Hepatocyte (in vitro differentiated cells): ENCODE measurements around the gene ABCD3. TPM values are rescaled to one million over a fixed set of nuclear protein-coding genes. Genes with fewer than 3 reads are reported as not detected.

Source experiments
- DNase-seq: peaks from one replicate; pipeline ENCODE4 v3.0.0-alpha.2; 2016; ENCODE audit warnings: low spot score
- H2AFZ ChIP-seq: fragments of 200-600 bp; sonication (generic); 2 replicates; pipeline ENCODE4 v1.6.0; 2016; ENCODE audit warnings: antibody characterized with exemption, mild to moderate bottlenecking
- H3K27ac ChIP-seq: fragments of 200-600 bp; sonication (generic); 2 replicates; pipeline ENCODE4 v1.5.1; 2016; ENCODE audit warnings: mild to moderate bottlenecking
- H3K27me3 ChIP-seq: fragments of 200-600 bp; sonication (generic); 2 replicates; pipeline ENCODE4 v1.6.1; 2016
- H3K36me3 ChIP-seq: fragments of 200-600 bp; sonication (generic); replicated peaks from 2 replicates; pipeline ENCODE4 v1.5.1; 2016; ENCODE audit warnings: low read depth; ENCODE audit not compliant: insufficient read depth
- H3K4me1 ChIP-seq: fragments of 200-600 bp; sonication (generic); 2 replicates; pipeline ENCODE4 v1.5.1; 2016; ENCODE audit warnings: mild to moderate bottlenecking, moderate library complexity; ENCODE audit not compliant: insufficient read depth
- H3K4me2 ChIP-seq: fragments of 200-600 bp; sonication (generic); 2 replicates; pipeline ENCODE4 v1.6.0; 2016
- H3K4me3 ChIP-seq: fragments of 200-600 bp; sonication (generic); 2 replicates; pipeline ENCODE4 v1.5.1; 2016; ENCODE audit warnings: mild to moderate bottlenecking
- H3K79me2 ChIP-seq: fragments of 200-600 bp; sonication (generic); 2 replicates; pipeline ENCODE4 v1.6.0; 2017; ENCODE audit warnings: mild to moderate bottlenecking
- H3K9me2 ChIP-seq: fragments of 200-600 bp; sonication (generic); replicated peaks from 2 replicates; pipeline ENCODE4 v1.6.0; 2017; ENCODE audit warnings: mild to moderate bottlenecking; ENCODE audit not compliant: insufficient read depth
- H3K9me3 ChIP-seq: fragments of 200-600 bp; sonication (generic); 2 replicates; pipeline ENCODE4 v1.5.1; 2016; ENCODE audit warnings: low read depth, mild to moderate bottlenecking
- H4K20me1 ChIP-seq: fragments of 200-600 bp; sonication (generic); 2 replicates; pipeline ENCODE4 v1.6.0; 2016; ENCODE audit warnings: mild to moderate bottlenecking; ENCODE audit not compliant: insufficient read depth, poor library complexity, severe bottlenecking
- CTCF ChIP-seq: fragments of 200-600 bp; sonication (generic); IDR thresholded peaks from 2 replicates; pipeline ENCODE4 v1.5.1; 2016; ENCODE audit warnings: antibody characterized with exemption, mild to moderate bottlenecking; ENCODE audit not compliant: poor library complexity
- EZH2 ChIP-seq: fragments of 200-600 bp; sonication (generic); IDR thresholded peaks from 2 replicates; pipeline ENCODE4 v1.6.1; 2016; ENCODE audit warnings: antibody characterized with exemption, mild to moderate bottlenecking, borderline replicate concordance
- EZH2phosphoT487 ChIP-seq: fragments of 200-600 bp; sonication (generic); IDR thresholded peaks from one replicate; pipeline ENCODE4 v1.6.1; 2018; ENCODE audit warnings: antibody characterized with exemption, mild to moderate bottlenecking, low read depth, moderate library complexity; ENCODE audit not compliant: unreplicated experiment, severe bottlenecking
- WGBS: methylation state at CpG from one replicate; pipeline ENCODE4 v1.1.6; 2016; ENCODE audit warnings: low lambda C conversion rate; ENCODE audit errors: missing lambda C conversion rate; 5-methylcytosine and 5-hydroxymethylcytosine counted together
- polyA plus RNA-seq: library from polyadenylated mRNA; unstranded; fragments of >200 nt; fragmentation: Nextera tagmentation; extraction: Ambion mirVana; gene quantifications from 2 replicates; pipeline ENCODE4 v1.2.1, GENCODE V29; 2016
- total RNA-seq: library from RNA; depleted of rRNA; stranded (reverse); fragments of >200 nt; gene quantifications from 2 replicates; pipeline ENCODE4 v1.2.3, GENCODE V29; 2014

ABCD3 gene
- total and polyA plus RNA-seq, 2 experiments from 2014 or later, result 50.7 to 96.4 TPM

- no peak overlapping the region for H3K4me3 ChIP-seq
- no peaks in the 10 kb centered on the region for H3K27me3 ChIP-seq
- H3K9me3 ChIP-seq, result no peaks in the 10 kb centered on the region
- TF ChIP-seq CTCF (no peak), EZH2phosphoT487 (no peak), EZH2 (no peak)
- H2AFZ ChIP-seq, result peak overlapping the region; percentile 30
- H3K79me2 ChIP-seq, result no peaks in the 10 kb centered on the region
- no peaks in the 10 kb centered on the region for H4K20me1 ChIP-seq
- H3K27ac ChIP-seq, result peak overlapping the region; percentile 52
- 61% methylated on average over 4 of the region's 4 CpGs for whole genome bisulfite sequencing
- no peaks in the 10 kb centered on the region for H3K9me2 ChIP-seq
- peak overlapping the region; percentile 28 for H3K4me2 ChIP-seq
- no peak for DNase-seq
- no peaks in the 10 kb centered on the region for H3K36me3 ChIP-seq
- H3K4me1 ChIP-seq, result no peaks in the 10 kb centered on the region
Measured at GRCh38 chr1:94406446-94406845, 11.7 kb upstream of the ABCD3 start.

GRCh38 chr1:94408104-94408830 is 9.9 kb upstream of the ABCD3 start:
- Histone ChIP-seq H3K9me2 (no peaks in the 10 kb centered on the region), H3K9me3 (no peaks in the 10 kb centered on the region), H4K20me1 (no peaks in the 10 kb centered on the region), H3K79me2 (no peaks in the 10 kb centered on the region), H3K4me3 (no peak overlapping the region), H3K27ac (no peak overlapping the region), H3K4me2 (no peak overlapping the region), H3K36me3 (no peaks in the 10 kb centered on the region), H3K27me3 (no peaks in the 10 kb centered on the region), H3K4me1 (no peaks in the 10 kb centered on the region), H2AFZ (no peak overlapping the region)
- no peak for DNase-seq
- 74% methylated on average over 8 of the region's 8 CpGs for WGBS
- no peak for TF ChIP-seq EZH2
- no peak for TF ChIP-seq CTCF
- TF ChIP-seq EZH2phosphoT487, result no peak

GRCh38 chr1:94411237-94411636 is 7.0 kb upstream of the ABCD3 start:
- H3K4me3 ChIP-seq, result no peak overlapping the region
- WGBS, result 52% methylated on average over 1 of the region's 1 CpG

More at GRCh38 chr1:94411237-94411636, 7.0 kb upstream of the ABCD3 start:
- Histone ChIP-seq H3K4me1 (peaks cover 2% of the 10 kb centered on the region), H3K9me3 (no peaks in the 10 kb centered on the region), H3K27ac (no peak overlapping the region), H3K36me3 (no peaks in the 10 kb centered on the region), H3K27me3 (no peaks in the 10 kb centered on the region), H3K79me2 (no peaks in the 10 kb centered on the region), H3K9me2 (no peaks in the 10 kb centered on the region), H4K20me1 (no peaks in the 10 kb centered on the region), H3K4me2 (no peak overlapping the region), H2AFZ (no peak overlapping the region)
- no peak for DNase-seq
- no peak for TF ChIP-seq EZH2phosphoT487
- no peak for TF ChIP-seq CTCF
- no peak for TF ChIP-seq EZH2
